SW480 (cell line): Measurements from ENCODE around the gene TSPAN8.
"Not testable (repeated sequence)": the region's sequence is repeated elsewhere in the genome, so short reads cannot be mapped to it uniquely, and the experiment has no call there.

Source experiments
- DNase-seq: peaks from one replicate; pipeline ENCODE4 v3.0.0-alpha.2; 2016; ENCODE audit warnings: low spot score

Gene TSPAN8

GRCh38 chr12:71125949-71126348, 31.9 kb downstream of the TSPAN8 start:
- no peak for DNase-seq

DNA sequence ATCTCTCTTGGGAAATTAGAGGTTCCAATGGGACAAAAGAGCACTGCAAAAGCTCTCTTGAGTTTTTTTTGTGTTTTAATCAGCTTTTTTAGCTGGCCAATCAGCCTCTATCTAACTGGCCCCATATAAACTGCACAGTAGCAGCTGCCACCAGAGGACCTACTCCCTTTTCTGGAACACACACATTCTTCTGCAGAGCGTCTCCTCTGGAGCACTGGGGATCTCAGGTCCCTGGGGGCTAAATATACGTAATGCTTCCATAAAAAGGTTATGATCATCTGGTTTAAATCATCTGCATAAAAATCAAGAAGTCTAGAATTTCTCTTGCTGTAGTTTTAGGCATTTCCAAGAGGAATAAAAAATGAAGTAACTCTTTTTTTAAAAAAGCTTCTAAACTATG, 32.3 kb downstream of the TSPAN8 start:
- no peak for DNase-seq

- no peak for DNase-seq
Measured at GRCh38 chr12:71124835-71125460, 32.9 kb downstream of the TSPAN8 start.

GRCh38 chr12:71113148-71113547, 44.7 kb downstream of the TSPAN8 start:
- DNase-seq = not testable (repeated sequence)

- DNase-seq = no peak
Measured at GRCh38 chr12:71109834-71110233, 48.0 kb downstream of the TSPAN8 start.

GRCh38 chr12:71108355-71108754, 49.4 kb downstream of the TSPAN8 start:
- DNase-seq = no peak

- no peak for DNase-seq
Measured at GRCh38 chr12:71107936-71108335, 49.9 kb downstream of the TSPAN8 start.

DNA sequence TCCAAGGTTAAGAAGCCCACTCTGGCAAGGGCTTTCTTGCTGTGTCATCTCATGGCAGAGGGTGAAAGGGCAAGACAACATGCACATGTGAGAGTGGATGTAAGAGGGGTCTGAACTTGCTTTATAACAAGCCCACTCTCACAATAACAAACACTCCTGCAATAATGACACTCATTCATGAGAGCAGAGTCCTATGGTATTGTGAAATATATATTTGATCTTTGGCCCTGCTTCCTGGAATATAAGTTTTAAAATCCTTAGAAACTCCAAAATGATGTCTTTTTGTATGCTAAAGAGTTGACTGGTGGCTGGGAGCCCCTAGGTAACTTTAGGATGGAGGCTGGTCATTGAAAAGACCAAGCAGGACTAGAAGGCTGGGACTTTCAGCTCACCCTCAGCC, 51.8 kb downstream of the TSPAN8 start:
- DNase-seq = no peak

DNA sequence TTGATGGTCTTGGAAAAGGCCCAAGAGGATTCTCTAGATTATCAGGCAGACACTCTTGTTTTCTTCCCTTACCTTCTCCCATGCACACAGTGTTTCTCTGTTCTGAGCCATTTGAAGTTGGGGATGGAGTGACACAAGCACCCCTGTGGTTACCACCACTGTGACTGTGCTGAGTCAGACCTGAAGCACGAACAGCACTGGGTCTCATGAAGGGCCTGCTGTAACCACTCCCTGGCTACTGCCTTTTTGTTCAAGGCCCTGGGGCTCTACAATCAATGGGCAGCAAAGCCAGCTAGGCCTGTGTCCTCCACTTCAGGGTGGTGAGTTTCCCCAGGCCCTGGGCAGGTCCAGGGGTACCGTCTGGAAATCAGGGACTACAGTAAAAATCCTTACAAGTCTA, 65.5 kb downstream of the TSPAN8 start:
- DNase-seq = no peak

- DNase-seq = no peak
Measured at GRCh38 chr12:71090971-71091370, 66.8 kb downstream of the TSPAN8 start.

DNA sequence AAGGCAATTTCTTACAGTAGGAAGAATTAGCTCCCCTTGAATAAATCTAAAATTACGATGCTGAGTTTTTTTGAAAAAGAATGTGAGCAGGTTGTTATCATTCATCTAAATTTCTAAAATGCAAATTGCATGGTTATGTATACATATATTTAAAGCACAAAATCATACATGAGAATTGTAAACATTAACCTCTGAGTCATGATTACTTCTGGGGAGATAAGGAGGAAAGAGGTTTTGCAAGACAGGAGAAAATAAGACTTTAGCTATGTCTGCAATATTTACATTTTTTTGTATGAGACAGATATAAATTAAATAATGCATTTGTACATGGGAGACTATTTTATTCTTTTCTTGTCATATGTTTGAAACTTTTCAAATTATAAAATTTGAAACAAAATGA, 72.2 kb downstream of the TSPAN8 start:
- no peak for DNase-seq

GRCh38 chr12:71075743-71076142, 82.1 kb downstream of the TSPAN8 start:
- DNase-seq = no peak
